Fibroblast of mammary gland (primary cell): Measurements from ENCODE around the gene HOXD11.

ENCODE experiments used
- DNase-seq: peaks from one replicate; pipeline ENCODE4 v3.0.0-alpha.2; 2010; ENCODE audit warnings: low read depth
- H3K4me3 ChIP-seq: 2 replicates; pipeline ENCODE4 v1.5.1; 2011; ENCODE audit warnings: low read depth, mild to moderate bottlenecking, low read length, moderate library complexity; ENCODE audit not compliant: control insufficient read depth
- TF ChIP-seq, protein P1 (sequence below): conservative IDR thresholded peaks from 2 replicates; pipeline ENCODE4 v1.5.1; 2011; ENCODE audit warnings: low read depth, low read length, inconsistent platforms; ENCODE audit not compliant: control insufficient read depth, insufficient read depth

Gene HOXD11

DNA sequence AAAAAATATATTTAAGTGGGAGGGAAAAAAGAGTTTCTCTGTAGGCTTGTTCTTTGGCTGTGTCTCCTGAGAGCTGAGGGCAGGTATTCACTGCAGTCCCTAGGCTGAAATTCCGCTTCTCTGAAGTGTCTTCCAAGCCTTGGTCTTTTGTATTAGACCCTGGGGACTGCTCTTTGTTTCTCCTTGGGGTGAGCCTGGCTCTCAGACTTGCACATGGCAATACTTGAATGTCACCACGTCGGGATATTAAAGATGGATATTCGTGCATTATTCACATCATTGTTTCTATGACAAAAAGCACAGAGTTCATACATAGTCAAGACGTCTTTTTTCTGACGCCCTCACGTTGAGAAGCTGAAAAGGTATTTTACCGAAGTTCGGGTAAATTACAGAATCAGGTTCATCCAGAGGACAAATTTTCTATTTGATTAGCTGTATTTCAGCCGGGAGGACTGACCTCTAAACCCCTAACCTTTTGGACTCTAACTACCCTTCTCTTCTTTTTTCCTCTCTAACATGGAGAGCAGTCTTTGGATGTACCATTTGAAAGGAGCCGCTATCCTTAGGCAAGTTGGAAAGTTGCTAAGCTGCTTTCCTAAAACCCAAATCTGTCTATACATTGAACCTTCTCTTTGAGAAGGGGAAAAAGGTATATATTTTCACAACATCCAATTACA is 47.6 kb downstream of the HOXD11 start:
- TF ChIP-seq, protein P1, sequence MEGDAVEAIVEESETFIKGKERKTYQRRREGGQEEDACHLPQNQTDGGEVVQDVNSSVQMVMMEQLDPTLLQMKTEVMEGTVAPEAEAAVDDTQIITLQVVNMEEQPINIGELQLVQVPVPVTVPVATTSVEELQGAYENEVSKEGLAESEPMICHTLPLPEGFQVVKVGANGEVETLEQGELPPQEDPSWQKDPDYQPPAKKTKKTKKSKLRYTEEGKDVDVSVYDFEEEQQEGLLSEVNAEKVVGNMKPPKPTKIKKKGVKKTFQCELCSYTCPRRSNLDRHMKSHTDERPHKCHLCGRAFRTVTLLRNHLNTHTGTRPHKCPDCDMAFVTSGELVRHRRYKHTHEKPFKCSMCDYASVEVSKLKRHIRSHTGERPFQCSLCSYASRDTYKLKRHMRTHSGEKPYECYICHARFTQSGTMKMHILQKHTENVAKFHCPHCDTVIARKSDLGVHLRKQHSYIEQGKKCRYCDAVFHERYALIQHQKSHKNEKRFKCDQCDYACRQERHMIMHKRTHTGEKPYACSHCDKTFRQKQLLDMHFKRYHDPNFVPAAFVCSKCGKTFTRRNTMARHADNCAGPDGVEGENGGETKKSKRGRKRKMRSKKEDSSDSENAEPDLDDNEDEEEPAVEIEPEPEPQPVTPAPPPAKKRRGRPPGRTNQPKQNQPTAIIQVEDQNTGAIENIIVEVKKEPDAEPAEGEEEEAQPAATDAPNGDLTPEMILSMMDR: no peak
- H3K4me3 ChIP-seq: no peak overlapping the region
- DNase-seq: no peak

DNA sequence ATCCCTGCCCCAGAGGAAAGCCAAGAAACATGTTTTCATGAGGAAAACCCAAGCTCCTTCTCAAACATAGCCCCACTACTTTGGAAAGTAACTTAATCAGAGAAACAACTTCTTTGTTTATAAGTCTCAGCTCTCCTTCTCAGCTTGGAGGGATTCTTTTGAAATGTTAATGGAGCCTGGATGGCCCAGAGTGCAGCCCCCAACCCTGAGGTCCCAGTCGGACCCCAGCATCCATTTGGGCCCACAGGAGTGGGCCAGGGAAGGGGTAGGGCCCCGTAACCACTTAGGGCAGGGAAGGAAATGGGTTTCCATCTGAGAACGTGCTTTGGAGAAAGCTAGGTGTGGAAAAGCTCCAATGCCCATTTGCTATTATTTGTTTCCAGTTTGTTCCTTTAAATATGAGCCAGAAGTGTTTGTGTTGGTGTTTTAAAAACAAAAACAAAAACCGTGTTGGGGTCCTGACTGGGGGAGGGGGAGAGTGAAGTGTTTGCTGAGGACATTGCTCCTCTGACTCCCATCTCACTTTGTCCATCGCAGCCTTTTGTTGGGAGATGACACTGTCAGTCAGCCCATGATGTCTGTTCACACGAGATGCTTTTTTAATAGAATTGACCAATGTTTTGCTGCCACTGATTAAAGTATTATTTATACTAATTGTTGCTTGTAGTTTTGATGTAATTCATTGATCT is 48.4 kb downstream of the HOXD11 start:
- no peak overlapping the region for H3K4me3 ChIP-seq
- DNase-seq: no peak
- TF ChIP-seq, protein P1: no peak

DNA sequence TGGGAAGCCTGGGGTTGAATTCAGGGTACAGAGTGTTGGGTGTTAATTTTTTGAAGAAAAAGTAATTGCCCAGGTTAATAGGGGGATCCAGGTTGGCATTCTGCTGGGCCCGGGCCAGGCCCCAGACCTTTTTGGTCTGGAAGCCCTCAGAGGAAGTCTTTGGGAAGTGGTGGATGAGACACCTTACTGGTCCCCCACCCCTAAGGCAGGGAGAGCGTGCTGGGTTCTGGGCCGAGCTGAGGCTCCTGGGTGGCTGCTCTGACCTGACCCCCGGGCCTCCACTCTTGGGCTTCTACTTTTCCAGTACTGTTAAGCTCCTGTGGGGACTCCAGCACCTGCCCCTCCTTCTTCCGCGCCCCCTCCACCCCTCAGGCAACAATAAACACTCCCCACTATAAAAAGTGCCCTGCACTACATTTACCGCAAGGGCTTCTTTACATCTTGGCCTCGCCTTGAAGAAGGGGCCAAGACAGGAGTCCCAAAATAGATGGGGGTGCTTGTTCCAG is 49.3 kb downstream of the HOXD11 start:
- TF ChIP-seq, protein P1: no peak
- DNase-seq: no peak
- H3K4me3 ChIP-seq: no peak overlapping the region

DNA sequence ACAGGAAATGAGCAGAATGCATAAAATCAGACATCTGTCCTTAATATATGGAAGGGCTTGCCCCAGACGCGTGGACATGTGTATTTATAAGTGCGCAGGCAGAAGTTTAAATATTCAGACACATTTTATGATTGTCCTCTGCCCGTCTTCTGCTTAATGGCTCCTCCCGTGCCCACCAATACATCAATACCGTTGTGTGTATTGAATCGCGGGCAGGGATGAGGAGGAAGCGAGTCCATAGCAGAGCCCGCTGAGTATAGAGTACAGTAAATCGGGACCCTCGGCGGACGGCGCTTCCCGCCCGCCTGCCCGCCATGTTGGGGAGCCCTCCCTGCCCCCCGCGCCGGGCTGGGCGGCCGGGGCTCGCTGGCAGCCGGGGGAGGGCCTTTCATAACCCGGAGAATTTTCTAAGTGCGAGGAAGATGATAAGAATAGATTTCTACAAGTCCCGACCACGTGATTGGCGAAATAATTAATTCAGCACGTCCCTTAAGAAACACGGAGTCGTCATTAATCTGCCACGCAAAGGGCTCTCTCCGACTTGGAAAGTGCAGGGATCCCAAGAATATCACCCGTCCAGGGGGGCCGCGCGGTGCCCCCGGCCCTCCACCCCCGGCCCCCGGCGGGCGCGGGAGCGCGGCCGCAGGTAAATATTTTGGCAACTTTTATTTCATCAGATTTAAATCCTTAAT is 49.9 kb downstream of the HOXD11 start, which contains the start of gene HOXD3:
HOXD3 (plus strand) TSS at position 501 of the 692 bp plus-strand sequence. CDS start 11,808 bp downstream, outside the sequence.
- no peak within 1 kb of the TSS for H3K4me3 ChIP-seq
- DNase-seq: no peak
- TF ChIP-seq, protein P1: no peak

DNA sequence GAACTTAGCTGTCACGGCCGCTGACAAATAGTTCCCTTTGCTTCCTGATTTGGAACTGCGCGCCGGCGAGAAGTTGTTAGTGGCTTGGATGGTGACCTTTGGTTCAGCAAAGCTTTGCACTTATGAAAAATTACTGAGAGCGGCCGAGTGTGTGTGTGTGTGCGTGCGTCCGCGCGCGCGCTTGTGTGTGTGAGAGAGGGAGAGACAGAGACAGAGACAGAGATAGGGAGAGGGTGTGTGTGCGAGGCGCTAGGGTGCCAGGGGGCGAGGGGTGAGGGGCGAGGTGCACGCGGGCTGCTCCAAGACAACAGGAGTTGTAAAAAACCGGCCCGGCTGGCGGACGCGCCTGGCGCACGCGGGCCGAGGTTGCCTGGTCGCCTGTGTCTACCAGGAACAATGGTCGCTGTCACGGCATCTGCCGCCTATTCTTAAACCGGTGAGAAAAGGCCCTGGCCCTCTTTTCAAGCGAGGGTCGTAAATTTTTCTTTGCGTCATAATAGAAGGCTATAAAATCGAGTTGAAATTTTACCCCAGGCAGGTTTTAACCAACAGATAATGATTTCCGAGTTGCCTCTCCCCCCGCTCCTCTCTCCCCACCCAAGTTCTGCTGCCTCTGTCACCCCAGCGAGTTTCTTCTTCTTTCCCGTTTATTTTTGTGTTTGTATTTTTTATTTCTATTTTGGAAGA is 50.6 kb downstream of the HOXD11 start:
- H3K4me3 ChIP-seq: no peak overlapping the region
- DNase-seq: no peak
- TF ChIP-seq, protein P1: no peak

DNA sequence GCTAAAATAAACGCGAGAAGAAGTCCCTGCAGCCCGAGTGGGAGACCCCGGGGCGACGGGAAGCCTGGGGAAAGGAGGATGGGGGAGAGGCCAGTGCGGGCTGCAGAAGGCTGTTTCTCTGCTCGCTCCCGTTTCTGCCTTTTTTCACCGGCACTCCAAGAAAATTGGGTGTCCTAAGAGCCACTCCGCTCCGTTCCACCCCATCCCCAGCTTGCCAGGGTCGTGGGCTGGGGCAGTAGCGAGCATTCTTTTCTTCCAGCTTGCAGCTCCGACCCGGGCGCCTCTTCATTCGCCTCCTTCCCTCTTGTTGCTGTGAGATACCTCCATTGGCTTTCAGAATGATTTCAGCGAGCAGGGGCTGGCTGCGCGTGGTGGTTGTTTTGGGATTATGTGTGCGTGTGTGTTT is 51.1 kb downstream of the HOXD11 start:
- no peak overlapping the region for H3K4me3 ChIP-seq
- DNase-seq: no peak
- TF ChIP-seq, protein P1: no peak
